Measurements from ENCODE around the gene VSIG10.
"Not testable (repeated sequence)": the region's sequence is repeated elsewhere in the genome, so short reads cannot be mapped to it uniquely, and the experiment has no call there.

The VSIG10 gene

DNA sequence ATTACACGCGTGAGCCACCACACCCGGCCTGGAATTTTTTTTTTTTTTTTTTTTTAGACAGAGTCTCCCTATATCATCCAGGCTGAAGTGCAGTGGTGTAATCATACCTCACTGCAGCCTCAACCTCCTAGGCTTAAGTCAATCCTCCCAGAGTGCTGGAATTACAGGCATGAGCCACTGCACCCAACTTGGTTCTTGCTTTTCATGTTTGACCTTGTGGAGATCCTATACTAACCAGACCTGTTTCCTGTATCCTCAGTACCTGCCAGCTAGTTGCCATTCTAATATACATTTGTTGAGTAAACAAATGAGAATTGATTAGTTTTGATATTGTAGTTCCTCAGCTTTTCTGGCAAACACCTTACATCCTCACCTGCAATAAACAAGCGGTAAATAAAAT, 3.2 kb upstream of the VSIG10 start:
- no peak for DNase-seq (ENCODE audit: low read depth)

- DNase-seq (ENCODE audit: low read depth), result no peak
Measured at GRCh38 chr12:118103201-118103600, 610 bp downstream of the VSIG10 start.

- DNase-seq (ENCODE audit: low read depth), result no peak
Measured at GRCh38 chr12:118102609-118103008, 1.2 kb downstream of the VSIG10 start.

DNA sequence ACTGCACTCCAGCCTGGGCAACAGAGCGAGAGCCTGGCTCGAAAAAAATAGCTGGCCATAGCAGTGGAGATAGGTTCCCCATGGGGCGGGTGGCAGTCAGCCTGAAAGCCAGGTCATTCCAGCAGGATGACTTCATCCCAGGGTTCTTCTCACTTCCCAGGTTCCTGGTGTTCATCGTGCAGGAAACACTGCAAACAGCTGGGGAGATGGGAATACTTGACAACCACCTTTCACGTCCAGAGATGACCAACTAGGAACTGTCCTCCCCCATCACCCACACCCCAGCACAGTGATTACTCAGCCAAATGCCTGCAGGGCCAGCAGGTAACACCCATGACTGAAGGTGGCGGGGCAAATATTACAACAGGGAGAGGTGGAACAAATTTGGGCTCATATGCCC, 1.7 kb downstream of the VSIG10 start:
- no peak for DNase-seq (ENCODE audit: low read depth)

GRCh38 chr12:118101051-118101450, 2.8 kb downstream of the VSIG10 start:
- DNase-seq (ENCODE audit: low read depth), result no peak

- no peak for DNase-seq (ENCODE audit: low read depth)
Measured at GRCh38 chr12:118098911-118099671, 4.7 kb downstream of the VSIG10 start.

- no peak for DNase-seq (ENCODE audit: low read depth)
Measured at GRCh38 chr12:118098401-118098800, 5.4 kb downstream of the VSIG10 start.

DNA sequence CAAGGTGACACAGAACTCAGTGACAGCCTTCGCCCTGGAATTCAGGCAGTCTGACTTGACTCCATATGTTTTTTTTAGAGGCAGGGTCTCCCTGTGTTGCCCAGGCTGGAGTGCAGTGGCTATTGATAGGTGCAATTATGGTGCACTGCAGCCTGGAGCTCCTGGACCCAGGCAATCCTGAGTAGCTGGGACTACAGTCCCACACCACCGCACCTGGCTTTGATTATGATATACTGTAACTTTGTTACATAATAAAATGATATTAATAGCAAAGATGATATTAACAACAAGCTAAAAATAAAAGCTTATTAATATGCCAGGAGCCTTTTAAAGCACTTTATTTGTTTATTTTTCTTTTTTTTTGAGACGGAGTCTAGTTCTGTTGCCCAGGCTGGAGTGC, 9.8 kb downstream of the VSIG10 start:
- no peak for DNase-seq (ENCODE audit: low read depth)

- DNase-seq (ENCODE audit: low read depth), result no peak
Measured at GRCh38 chr12:118089782-118090181, 14.0 kb downstream of the VSIG10 start.

- DNase-seq (ENCODE audit: low read depth), result no peak
Measured at GRCh38 chr12:118082161-118082560, 21.6 kb downstream of the VSIG10 start.

GRCh38 chr12:118081521-118081920, 22.3 kb downstream of the VSIG10 start:
- not testable (repeated sequence) for DNase-seq (ENCODE audit: low read depth)

DNA sequence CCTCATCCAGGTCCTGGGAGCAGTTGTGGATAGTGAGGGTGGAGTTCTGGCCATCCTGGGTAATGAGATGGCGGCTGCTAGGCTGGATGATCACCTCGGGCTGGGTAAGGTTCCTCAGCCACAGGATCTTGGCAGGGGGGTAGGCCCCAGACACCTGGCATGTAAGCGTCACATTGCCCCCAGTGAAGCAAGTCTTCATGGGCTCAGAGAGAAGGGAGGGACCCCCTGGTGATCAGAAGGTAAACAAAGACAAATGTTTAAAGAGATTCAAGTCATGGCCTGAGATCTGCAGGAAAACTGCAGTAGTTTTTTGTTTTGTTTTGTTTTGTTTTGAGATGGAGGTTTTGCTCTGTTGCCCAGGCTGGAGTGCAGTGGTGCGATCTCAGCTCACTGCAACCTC, 30.0 kb downstream of the VSIG10 start:
- no peak for DNase-seq (ENCODE audit: low read depth)

GRCh38 chr12:118070650-118071049, 33.2 kb downstream of the VSIG10 start:
- no peak for DNase-seq (ENCODE audit: low read depth)

DNA sequence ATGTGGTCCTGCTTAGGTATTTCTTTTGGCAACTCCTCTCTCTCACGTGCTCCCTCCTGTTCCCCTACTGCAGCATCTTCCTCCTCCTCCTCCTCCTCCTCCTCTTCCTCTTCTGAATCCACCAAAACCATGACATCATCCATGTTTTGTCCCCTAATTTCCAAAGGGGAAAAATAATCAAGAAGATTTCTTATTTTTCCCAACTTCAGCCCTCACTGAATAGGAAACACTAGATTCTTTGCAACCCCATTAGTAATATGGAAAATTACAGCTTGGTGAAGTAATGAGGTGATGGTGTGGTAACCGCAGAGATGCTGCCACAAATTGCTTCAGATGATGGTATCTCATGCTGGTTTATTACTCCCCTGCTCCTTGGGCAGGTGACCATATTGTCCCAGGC, 35.4 kb downstream of the VSIG10 start:
- DNase-seq (ENCODE audit: low read depth), result no peak

DNA sequence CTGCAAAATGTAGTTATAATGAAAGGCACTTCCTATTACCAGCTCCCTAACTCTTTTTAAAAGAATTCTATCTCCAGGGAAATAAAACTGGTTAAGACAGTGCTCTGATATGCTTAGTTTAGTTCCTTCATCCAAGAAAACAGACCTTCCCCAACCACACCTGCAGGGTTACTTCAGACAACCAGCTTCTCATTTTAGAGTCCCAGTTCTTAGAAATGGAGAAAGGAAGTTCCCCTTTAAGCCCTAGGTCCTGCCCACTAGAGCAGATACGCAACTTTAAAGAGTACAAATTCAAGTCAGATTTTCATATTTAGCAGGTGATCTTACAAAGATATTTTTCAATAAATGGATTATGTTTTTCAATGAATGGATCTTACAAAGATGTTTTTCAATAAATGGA, 38.4 kb downstream of the VSIG10 start:
- DNase-seq (ENCODE audit: low read depth), result no peak

DNA sequence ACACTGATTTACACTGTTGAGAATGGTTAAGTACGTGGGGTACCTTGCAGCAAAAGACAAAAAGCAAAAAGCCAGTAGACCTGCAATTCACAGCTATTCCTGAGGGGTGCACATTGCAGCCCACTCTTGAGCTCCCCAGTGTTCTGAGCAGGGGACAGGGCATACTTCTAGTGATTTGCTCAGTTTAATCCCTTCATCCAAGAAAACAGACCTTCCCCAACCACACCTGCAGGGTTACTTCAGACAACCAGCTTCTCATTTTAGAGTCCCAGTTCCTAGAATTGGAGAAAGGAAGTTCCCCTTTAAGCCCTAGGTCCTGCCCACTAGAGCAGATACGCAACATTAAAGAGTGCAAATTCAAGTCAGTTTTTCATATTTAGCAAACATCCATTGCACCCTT, 39.2 kb downstream of the VSIG10 start:
- DNase-seq (ENCODE audit: low read depth), result no peak

DNA sequence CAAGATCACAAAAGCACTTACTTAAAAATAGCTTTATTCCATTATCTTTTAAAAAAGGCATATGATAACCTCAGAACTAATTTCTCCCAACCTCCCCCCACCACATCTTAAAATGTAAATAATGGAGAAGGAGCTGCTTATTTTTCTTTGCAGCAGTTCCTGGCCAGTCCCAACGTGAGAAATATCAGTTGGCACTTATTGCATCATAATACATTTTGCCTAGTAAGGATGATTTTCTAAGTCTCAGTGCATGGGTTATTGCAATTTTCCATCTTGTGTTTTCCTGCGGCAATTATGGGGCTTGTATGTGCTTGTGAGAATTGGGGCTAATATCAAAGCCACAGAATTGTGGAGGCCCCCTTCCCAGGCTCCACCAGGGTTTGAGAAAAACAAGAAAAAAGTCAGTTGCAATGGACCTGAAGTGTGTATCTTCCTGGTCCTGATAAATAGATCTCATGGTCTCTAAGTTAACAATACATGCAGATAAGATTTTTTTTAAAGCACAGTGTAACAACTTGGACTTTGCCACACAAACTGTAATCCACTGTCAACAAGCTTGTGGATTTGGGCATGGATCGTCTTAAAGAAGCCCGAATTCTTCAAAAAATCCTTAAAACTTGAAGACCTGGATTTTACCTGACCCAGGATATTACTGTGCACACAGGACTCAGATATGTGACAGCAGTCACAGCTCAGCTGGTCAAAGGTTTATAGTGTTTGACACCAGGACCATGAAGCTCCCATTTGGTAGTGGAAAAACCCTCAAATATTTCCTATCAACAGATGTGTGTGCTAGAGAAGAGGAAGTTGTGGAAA, 40.0 kb downstream of the VSIG10 start:
- DNase-seq (ENCODE audit: low read depth), result no peak

DNA sequence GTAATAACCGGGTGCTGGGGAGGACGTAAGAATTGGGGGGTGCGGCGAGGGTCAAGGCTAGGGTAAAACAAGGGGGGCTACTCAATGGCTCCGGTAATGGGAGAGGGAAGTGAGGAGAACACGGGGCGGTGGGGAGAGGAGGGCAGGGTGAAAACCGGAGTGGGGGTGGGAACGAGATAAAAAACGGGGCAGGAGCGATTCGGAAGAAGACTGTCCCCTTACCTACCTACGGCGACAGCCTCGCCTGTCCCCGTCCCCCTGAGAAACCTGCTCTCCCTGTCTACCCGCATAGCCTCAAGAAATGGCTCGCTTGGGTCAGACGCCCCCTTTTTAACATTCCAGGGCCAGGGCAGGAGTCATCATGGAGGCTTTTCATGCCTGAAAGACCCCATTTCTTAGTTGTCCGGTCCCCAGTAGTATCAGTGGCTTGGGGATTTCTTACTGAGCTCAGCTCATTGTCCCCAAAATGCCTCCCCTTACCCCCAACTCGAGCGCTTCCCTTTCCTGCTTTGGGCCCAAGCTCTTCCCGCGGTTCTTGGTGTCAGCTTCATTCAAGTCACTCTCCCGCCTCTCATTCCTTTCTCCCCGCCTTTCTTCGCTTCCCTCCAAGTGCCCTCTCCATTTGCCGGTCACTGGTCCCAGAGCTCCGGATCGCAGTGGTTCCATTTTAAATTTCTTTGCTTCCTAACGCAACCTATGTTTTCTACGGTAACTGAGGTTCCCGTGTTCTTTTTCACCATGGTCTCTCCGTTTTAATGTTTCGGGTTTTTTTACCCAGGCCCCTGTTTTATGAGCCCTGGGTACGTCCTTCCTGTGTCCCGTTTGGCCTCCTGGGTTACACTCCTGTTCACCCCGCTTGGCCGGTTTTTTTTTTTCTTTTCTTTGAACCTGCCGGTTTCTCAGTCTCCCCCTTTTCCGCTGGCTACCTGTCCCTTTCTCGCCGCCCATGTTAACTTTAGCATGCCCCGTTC, 41.7 kb downstream of the VSIG10 start:
- no peak for DNase-seq (ENCODE audit: low read depth)

- DNase-seq (ENCODE audit: low read depth), result peak; percentile 42
Measured at GRCh38 chr12:118061011-118061872, 42.6 kb downstream of the VSIG10 start, which contains the start of gene WSB2. Gene WSB2 (minus strand): TSS chr12:118061179. CDS start chr12:118061048, 131 bp downstream.

GRCh38 chr12:118060301-118061010, 43.4 kb downstream of the VSIG10 start:
- no peak for DNase-seq (ENCODE audit: low read depth)

All from stimulated activated CD8-positive, alpha-beta memory T cell treated with anti-CD3 and anti-CD28 coated beads, Interleukin-12 subunit alpha, Interleukin-12 subunit beta, amount 100 ng/mL, for 1 hour (primary cell).